ENCODE results near the gene PRKAG2.

DNA sequence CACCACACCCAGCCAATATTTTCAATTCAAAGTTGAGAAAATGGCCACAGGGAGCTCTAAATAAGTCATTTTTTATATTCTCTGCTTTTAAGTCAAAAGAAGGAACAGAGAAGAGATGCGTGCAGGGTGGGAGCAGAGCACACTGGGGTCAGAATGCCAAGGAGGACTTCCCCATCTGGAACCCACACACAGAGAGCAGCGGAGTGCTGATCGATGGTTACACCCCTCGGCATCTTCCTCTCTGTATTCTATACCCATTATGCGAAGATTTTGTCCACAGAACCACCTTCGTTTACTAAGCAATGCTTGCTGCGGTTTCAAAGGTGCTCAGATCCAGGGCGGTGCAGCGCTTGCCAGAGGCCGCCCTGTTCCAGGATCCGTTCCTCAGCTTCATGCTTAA lies 265.9 kb downstream of the PRKAG2 start:
- TF ChIP-seq, protein P1, sequence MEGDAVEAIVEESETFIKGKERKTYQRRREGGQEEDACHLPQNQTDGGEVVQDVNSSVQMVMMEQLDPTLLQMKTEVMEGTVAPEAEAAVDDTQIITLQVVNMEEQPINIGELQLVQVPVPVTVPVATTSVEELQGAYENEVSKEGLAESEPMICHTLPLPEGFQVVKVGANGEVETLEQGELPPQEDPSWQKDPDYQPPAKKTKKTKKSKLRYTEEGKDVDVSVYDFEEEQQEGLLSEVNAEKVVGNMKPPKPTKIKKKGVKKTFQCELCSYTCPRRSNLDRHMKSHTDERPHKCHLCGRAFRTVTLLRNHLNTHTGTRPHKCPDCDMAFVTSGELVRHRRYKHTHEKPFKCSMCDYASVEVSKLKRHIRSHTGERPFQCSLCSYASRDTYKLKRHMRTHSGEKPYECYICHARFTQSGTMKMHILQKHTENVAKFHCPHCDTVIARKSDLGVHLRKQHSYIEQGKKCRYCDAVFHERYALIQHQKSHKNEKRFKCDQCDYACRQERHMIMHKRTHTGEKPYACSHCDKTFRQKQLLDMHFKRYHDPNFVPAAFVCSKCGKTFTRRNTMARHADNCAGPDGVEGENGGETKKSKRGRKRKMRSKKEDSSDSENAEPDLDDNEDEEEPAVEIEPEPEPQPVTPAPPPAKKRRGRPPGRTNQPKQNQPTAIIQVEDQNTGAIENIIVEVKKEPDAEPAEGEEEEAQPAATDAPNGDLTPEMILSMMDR (IDR thresholded peaks at IDR 0.05; ENCODE audit: control extremely low read depth in 1 of 3, insufficient read depth in 1 of 3, low read depth in 1 of 3, low read length in 3 of 3) = no peak
- TF ChIP-seq POLR2A (IDR thresholded peaks at IDR 0.05; ENCODE audit: control extremely low read depth in 1 of 2, low read depth in 2 of 2, low read length in 2 of 2) = no peak

Measured in H1 (cell line).